Panc1 (cell line): ENCODE data around the gene SULF2.

Source experiments
- SIN3A ChIP-seq: IDR thresholded peaks from 2 replicates; pipeline ENCODE4 v1.6.1; 2012; ENCODE audit warnings: low read depth, mild to moderate bottlenecking, low read length, moderate library complexity, borderline replicate concordance; ENCODE audit not compliant: insufficient read depth
- TF ChIP-seq, protein P1 (sequence below): fragments of 450-650 bp; IDR thresholded peaks from 2 replicates; pipeline ENCODE4 v1.5.1; 2017; ENCODE audit warnings: mild to moderate bottlenecking

GRCh38 chr20:47655635-47656034, 129.6 kb downstream of the SULF2 start:
- TF ChIP-seq, protein P1, sequence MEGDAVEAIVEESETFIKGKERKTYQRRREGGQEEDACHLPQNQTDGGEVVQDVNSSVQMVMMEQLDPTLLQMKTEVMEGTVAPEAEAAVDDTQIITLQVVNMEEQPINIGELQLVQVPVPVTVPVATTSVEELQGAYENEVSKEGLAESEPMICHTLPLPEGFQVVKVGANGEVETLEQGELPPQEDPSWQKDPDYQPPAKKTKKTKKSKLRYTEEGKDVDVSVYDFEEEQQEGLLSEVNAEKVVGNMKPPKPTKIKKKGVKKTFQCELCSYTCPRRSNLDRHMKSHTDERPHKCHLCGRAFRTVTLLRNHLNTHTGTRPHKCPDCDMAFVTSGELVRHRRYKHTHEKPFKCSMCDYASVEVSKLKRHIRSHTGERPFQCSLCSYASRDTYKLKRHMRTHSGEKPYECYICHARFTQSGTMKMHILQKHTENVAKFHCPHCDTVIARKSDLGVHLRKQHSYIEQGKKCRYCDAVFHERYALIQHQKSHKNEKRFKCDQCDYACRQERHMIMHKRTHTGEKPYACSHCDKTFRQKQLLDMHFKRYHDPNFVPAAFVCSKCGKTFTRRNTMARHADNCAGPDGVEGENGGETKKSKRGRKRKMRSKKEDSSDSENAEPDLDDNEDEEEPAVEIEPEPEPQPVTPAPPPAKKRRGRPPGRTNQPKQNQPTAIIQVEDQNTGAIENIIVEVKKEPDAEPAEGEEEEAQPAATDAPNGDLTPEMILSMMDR = no peak
- TF ChIP-seq SIN3A = no peak
